ENCODE measurements around the gene SYDE2. TPM values are rescaled to one million over a fixed set of nuclear protein-coding genes. Genes with fewer than 3 reads are reported as not detected.

The SYDE2 gene
- total RNA-seq, 1 donor from 2014 or later = 1.5 TPM

DNA sequence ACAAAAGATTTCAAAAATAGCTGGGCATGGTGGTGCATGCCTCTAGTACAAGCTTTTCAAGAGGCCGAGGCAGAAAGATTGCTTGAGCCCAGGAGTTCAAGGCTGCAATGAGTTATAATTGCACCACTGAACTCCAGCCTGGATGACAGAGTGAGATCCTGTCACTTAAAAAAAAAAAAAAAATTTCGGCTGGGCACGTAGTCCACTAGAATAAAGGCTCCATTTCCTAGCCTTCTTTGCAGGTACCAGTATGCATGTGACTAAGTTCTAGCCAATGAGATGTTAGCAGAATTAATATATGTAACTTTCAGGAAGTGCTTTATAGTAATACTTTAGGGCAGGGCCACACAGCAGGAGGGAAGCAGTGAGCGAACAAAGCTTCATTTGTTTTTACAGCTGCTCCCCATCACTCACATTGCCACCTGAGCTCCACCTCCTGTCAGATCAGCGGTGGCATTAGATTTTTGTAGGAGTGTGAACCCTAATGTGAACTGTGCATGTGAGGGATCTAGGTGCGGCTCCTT is 28.8 kb upstream of the SYDE2 start:
- Mint-ChIP-seq H3K27me3 (ENCODE audit: unreplicated experiment) (no peaks in the 10 kb centered on the region), H3K4me1 (ENCODE audit: low read depth, unreplicated experiment) (no peaks in the 10 kb centered on the region), H3K4me3 (ENCODE audit: unreplicated experiment) (no peak overlapping the region), H3K27ac (ENCODE audit: unreplicated experiment) (no peak overlapping the region), H3K9me3 (ENCODE audit: unreplicated experiment) (no peaks in the 10 kb centered on the region), H3K36me3 (ENCODE audit: unreplicated experiment) (no peaks in the 10 kb centered on the region)
- DNase-seq = no peak
- TF ChIP-seq, protein P1, sequence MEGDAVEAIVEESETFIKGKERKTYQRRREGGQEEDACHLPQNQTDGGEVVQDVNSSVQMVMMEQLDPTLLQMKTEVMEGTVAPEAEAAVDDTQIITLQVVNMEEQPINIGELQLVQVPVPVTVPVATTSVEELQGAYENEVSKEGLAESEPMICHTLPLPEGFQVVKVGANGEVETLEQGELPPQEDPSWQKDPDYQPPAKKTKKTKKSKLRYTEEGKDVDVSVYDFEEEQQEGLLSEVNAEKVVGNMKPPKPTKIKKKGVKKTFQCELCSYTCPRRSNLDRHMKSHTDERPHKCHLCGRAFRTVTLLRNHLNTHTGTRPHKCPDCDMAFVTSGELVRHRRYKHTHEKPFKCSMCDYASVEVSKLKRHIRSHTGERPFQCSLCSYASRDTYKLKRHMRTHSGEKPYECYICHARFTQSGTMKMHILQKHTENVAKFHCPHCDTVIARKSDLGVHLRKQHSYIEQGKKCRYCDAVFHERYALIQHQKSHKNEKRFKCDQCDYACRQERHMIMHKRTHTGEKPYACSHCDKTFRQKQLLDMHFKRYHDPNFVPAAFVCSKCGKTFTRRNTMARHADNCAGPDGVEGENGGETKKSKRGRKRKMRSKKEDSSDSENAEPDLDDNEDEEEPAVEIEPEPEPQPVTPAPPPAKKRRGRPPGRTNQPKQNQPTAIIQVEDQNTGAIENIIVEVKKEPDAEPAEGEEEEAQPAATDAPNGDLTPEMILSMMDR (IDR thresholded peaks at IDR 0.05; ENCODE audit: partially characterized antibody, unreplicated experiment) = no peak

DNA sequence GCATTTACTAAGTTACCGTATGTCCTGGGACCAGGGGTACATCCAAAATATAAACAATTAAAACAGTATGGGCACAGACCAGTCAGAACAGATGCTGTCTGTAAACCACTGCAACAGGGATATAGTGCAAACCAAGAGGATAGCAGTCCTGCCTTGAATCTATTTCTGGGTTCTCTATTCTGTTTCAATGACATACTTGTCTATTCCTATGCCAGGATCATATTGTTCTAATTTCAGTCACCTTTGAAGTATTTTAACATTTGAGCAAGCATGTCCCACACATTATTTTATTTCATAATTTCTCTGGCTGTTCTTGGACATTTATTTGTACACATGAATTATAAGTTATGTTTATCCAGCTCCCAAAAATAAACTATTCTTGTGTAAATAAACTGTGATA is 28.2 kb upstream of the SYDE2 start:
- TF ChIP-seq, protein P1 (IDR thresholded peaks at IDR 0.05; ENCODE audit: partially characterized antibody, unreplicated experiment) = no peak
- DNase-seq = no peak
- no peaks in the 10 kb centered on the region for H3K9me3 Mint-ChIP-seq (ENCODE audit: unreplicated experiment)
- no peaks in the 10 kb centered on the region for H3K36me3 Mint-ChIP-seq (ENCODE audit: unreplicated experiment)
- no peaks in the 10 kb centered on the region for H3K27me3 Mint-ChIP-seq (ENCODE audit: unreplicated experiment)
- H3K4me3 Mint-ChIP-seq (ENCODE audit: unreplicated experiment) = no peak overlapping the region
- H3K27ac Mint-ChIP-seq (ENCODE audit: unreplicated experiment) = no peak overlapping the region
- no peaks in the 10 kb centered on the region for H3K4me1 Mint-ChIP-seq (ENCODE audit: low read depth, unreplicated experiment)

DNA sequence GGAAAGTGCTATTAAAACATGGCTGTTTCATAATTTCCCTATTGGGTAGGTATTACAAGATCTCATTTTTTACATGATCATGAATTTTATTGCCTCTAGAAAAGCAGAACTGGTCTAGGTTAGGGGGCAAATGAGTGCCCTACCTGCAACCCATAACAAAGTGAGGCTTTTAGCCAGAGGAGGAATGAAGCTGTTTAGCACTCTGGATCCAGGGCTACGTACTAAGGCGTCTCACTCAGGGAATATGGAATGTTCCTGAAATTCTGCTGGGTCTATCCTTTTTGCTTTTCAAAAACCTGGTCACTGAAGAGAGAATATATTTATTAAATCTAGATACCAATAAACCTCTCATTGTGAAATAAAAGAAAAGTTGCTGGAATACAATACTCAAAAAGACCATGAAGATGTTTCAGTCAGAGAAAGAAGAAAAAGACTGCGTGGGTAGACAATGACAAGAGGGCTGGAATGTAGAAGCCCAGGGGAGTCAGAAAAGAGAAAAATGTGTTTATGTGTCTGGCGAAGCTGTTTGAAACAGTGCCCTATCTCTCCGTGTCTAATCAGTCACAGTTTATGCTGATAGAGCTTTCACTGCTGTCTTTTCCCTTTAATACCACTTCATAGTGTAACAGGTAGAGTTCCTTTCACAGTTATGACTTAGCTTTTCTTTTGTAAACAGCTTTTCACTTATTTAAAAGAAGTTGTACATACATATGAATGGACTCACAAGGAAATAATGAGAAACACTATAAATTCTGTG is 25.0 kb upstream of the SYDE2 start:
- Mint-ChIP-seq H3K27me3 (ENCODE audit: unreplicated experiment) (peaks cover 2% of the 10 kb centered on the region), H3K27ac (ENCODE audit: unreplicated experiment) (no peak overlapping the region), H3K9me3 (ENCODE audit: unreplicated experiment) (no peaks in the 10 kb centered on the region), H3K4me3 (ENCODE audit: unreplicated experiment) (no peak overlapping the region), H3K4me1 (ENCODE audit: low read depth, unreplicated experiment) (no peaks in the 10 kb centered on the region), H3K36me3 (ENCODE audit: unreplicated experiment) (no peaks in the 10 kb centered on the region)
- TF ChIP-seq, protein P1 (IDR thresholded peaks at IDR 0.05; ENCODE audit: partially characterized antibody, unreplicated experiment) = no peak
- no peak for DNase-seq

DNA sequence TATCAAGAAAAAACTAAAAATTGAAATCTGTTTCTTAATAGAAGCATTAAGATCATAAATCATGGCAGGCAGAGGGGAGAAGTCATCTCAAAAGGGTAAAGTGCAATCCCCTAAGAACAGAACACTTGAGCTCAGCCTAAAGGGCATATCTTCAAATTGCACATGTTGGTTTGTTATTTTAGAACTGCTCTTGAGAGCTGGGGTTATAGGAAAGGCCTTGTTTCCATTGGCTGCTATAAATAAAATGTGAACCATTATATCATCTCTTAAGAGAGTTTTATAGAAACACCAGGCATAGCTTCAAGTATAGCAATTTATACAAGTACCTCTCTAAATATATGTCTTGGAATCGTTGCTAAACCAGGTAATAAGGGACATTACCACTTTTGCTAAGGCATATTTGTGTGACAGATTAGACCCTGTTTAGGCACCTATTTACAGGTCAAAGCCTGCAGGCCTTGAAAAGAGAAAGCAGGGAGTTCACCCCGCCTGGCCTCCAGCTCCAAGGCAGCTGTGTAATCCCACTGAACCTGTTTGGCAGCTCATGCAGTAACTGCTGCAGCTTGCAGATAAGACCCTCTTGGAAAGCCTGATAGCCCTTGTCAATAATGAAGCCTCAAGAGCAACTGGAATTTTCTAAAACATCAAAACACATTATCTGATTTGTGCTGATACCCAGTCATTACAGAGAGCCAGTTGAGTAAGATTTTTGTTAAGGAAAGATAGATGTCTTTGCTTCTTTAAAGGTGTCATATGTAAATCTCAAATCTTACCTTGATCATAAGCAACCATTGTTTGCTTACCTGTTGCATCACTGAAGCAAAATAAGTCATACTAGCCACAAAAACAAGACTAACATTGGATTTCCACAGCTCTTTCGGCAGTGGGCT is 24.2 kb upstream of the SYDE2 start:
- no peak overlapping the region for H3K4me3 Mint-ChIP-seq (ENCODE audit: unreplicated experiment)
- no peak overlapping the region for H3K27ac Mint-ChIP-seq (ENCODE audit: unreplicated experiment)
- no peaks in the 10 kb centered on the region for H3K36me3 Mint-ChIP-seq (ENCODE audit: unreplicated experiment)
- H3K4me1 Mint-ChIP-seq (ENCODE audit: low read depth, unreplicated experiment) = no peaks in the 10 kb centered on the region
- DNase-seq = no peak
- no peaks in the 10 kb centered on the region for H3K9me3 Mint-ChIP-seq (ENCODE audit: unreplicated experiment)
- TF ChIP-seq, protein P1 (IDR thresholded peaks at IDR 0.05; ENCODE audit: partially characterized antibody, unreplicated experiment) = no peak
- peaks cover 5% of the 10 kb centered on the region for H3K27me3 Mint-ChIP-seq (ENCODE audit: unreplicated experiment)

All from glutamatergic neuron (in vitro differentiated cells).